Stimulated activated effector memory CD8-positive, alpha-beta T cell treated with anti-CD3 and anti-CD28 coated beads, Interleukin-12 subunit alpha, Interleukin-12 subunit beta, amount 100 ng/mL, for 72 hours (primary cell): ENCODE measurements around the gene MBL2.

ENCODE experiments used
- ATAC-seq: fragments of 150-1000 bp; cut with Tn5 transposase; 2 replicates; pipeline ENCODE4 v1.10.0; 2021
- DNase-seq, 2 donors: peaks; one replicate each; pipeline ENCODE4 v3.0.0; 2021 to 2022; ENCODE audit warnings: low spot score in 2 of 2
- H3K27ac Mint-ChIP-seq: one replicate; pipeline ENCODE4 v1.8.0; 2022; ENCODE audit warnings: mild to moderate bottlenecking, mixed read lengths
- H3K36me3 Mint-ChIP-seq: one replicate; pipeline ENCODE4 v1.8.0; 2022; ENCODE audit warnings: mild to moderate bottlenecking, mixed read lengths
- H3K4me1 Mint-ChIP-seq: one replicate; pipeline ENCODE4 v1.8.0; 2022; ENCODE audit warnings: mixed read lengths
- H3K4me3 Mint-ChIP-seq: one replicate; pipeline ENCODE4 v1.8.0; 2022; ENCODE audit warnings: mild to moderate bottlenecking, mixed read lengths
- H3K9me3 Mint-ChIP-seq: one replicate; pipeline ENCODE4 v1.8.0; 2022; ENCODE audit warnings: mixed read lengths

The MBL2 gene

DNA sequence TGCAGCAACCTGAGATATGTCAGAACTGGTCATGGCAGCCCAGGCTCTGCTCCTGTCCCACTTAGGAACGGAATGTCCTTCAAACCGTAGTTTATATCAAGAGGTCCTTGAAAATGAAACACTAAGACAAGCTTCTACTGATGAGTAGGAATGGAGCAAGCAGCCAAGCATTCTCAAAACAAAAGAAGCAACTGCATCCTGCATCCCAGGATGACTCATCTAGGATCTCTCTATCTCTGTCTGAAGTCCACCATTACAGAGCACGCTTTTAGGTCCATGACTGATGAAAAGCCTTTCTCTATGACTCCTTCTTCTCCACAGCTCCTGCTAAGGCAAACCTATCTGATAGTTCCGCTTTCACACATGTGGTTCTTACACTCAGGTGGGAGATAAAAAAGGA lies 16.3 kb downstream of the MBL2 start:
- no peaks in the 10 kb centered on the region for H3K36me3 Mint-ChIP-seq
- peaks cover 13% of the 10 kb centered on the region for H3K9me3 Mint-ChIP-seq
- H3K4me3 Mint-ChIP-seq = no peak overlapping the region
- ATAC-seq = no peak
- H3K27ac Mint-ChIP-seq = no peak overlapping the region
- DNase-seq = no peak
- H3K4me1 Mint-ChIP-seq = no peaks in the 10 kb centered on the region

DNA sequence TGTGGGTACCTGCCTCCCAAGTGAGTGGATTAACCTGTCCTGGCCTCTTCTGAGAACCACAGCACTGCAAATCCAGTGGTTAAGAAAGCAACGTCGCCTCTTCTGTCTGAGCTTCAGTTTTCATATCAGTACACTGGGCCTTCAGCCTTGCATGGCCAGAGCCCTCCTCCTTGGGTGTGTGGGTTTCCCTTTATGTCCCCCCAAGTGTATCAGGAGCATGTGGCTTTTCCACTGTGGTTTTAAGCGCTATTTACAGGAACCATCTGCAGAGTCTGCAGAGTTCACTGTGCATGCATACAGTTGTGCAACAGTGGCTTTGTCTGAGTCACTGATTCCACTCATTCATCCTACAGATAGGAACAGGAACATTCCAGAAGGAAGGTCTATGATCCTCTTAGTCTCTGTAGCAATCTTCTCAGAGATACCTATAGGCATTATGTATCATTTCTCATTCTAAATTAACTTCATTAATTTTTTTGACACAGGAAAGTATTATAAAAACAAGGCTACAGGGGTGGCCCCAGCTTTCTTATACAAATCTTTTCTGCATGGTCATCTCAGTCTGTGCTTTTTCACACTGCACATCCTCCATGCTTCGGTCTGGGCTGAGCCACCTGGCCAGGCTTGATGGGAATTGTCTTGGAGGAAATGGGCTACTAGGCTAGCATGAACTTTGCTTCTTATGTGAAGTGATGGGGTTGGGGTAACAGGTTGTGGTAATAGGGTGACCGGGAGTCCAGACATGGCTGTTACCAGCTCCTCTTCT lies 17.1 kb downstream of the MBL2 start:
- no peak overlapping the region for H3K4me3 Mint-ChIP-seq
- no peaks in the 10 kb centered on the region for H3K4me1 Mint-ChIP-seq
- H3K27ac Mint-ChIP-seq = no peak overlapping the region
- no peaks in the 10 kb centered on the region for H3K36me3 Mint-ChIP-seq
- ATAC-seq (no peak), DNase-seq (no peak)
- peaks cover 11% of the 10 kb centered on the region for H3K9me3 Mint-ChIP-seq

DNA sequence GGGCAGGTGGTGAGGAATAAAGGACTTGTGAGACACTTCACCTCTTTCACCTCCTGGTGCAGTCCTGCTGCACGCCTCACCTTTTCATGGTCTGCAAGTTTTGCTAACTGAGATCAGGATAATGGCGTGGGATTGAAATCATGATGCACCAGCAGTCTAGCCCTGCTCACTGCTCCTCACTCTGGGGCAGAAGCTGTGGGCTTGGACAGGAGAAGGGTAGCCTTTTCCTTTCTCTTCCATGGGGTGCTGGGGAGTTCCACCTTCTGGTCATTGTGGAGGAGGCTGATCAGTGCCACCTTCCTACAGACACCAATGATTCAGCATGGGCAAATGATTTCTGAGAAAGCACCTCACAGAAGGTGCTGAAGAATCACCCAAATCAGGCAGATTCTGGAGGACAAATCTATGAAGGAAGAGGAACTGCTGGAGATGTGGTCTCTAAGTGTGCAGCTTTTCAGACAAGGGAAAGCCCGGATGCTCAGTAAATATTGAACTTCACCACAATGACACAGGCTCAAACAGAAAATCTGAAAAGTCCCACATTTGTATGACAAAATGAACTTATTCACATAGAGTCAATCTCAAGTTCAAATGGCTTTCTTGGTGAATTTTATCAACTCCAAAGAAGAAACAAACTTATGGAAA lies 19.7 kb downstream of the MBL2 start:
- Mint-ChIP-seq H3K36me3 (no peaks in the 10 kb centered on the region), H3K27ac (no peak overlapping the region), H3K4me3 (no peak overlapping the region), H3K4me1 (no peaks in the 10 kb centered on the region), H3K9me3 (peaks cover 24% of the 10 kb centered on the region)
- DNase-seq (no peak), ATAC-seq (no peak)

DNA sequence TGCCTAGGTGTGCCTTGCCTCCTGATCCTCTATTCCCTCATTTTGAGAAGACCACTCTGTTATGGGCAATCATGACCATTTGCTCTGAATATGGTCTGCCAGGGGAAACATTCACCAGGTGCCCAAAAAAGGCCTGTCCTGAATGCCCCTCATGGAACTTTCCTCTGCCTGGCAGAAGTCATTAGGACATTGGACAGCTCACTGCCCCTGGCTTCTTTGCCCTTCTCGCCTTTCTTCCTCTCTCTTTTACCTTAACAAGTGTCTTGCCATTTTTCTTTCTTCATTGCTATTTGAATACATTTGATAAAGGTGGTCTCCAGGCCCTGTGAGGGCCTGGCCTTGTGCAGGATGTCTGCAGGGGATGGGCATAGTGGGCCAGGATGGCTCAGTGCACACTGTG lies 20.3 kb downstream of the MBL2 start:
- no peak overlapping the region for H3K4me3 Mint-ChIP-seq
- ATAC-seq (no peak), DNase-seq (no peak)
- H3K27ac Mint-ChIP-seq = no peak overlapping the region
- H3K4me1 Mint-ChIP-seq = no peaks in the 10 kb centered on the region
- H3K36me3 Mint-ChIP-seq = no peaks in the 10 kb centered on the region
- peaks cover 22% of the 10 kb centered on the region for H3K9me3 Mint-ChIP-seq

DNA sequence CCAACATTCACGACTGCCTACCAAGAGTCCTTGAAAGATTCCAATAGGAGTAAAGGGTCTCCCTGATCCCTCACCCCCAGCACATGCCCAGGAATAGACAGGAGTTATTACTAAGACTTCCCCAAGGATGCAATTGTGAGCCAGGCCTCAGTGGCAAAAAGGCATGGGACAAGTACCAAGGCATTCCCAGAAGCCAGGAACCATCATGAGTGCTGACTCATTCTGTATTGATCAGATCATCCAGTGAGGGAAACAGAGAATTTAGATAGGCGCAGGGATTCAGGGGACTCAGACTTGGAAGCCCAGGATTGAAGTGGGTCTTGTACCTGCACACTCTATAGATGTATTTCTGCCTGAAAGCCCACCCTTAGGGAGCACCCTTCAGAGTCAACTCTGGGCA lies 21.2 kb downstream of the MBL2 start:
- Mint-ChIP-seq H3K27ac (no peak overlapping the region), H3K9me3 (peaks cover 20% of the 10 kb centered on the region), H3K4me1 (no peaks in the 10 kb centered on the region), H3K36me3 (no peaks in the 10 kb centered on the region), H3K4me3 (no peak overlapping the region)
- ATAC-seq = no peak
- no peak for DNase-seq

DNA sequence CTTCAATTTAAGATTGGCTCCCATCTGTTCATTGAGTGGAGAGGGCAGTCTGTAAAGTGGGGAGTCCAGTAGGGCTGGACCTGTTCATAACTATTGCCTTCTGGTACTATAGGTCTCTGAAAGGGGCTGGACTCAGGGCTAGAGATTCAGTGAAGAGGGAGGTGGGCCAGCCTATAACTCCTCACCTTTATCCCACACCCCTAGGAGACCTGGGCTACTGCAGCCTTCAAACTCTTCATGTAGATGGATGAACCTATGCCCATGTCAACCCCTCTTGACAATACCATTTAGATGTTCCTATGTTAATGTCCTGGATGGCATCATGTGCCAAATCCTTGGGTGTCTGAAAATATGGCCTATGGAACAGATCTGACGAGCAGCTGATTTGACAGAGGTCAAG lies 22.0 kb downstream of the MBL2 start:
- H3K4me1 Mint-ChIP-seq = no peaks in the 10 kb centered on the region
- no peak overlapping the region for H3K4me3 Mint-ChIP-seq
- H3K36me3 Mint-ChIP-seq = no peaks in the 10 kb centered on the region
- H3K27ac Mint-ChIP-seq = no peak overlapping the region
- ATAC-seq (no peak), DNase-seq (no peak)
- H3K9me3 Mint-ChIP-seq = peaks cover 23% of the 10 kb centered on the region

DNA sequence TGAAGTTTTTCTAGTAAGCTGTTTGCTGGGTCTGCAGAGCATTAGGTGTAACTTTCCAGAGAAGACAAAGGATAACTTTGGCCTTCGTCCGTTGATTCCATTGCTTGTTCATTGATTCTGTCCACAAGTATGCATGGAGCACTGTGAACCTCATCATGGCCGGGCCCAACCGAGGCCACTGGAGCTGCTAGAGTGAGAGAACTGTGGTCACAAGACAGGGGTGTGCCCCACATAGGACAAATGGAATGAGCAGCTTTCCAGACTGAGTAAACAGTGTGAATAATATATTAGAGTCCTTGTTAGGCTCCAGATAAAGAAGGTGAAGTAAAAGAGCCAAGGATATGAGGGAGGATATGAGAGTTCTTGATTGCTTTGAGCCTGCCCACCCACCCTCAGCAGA lies 24.9 kb downstream of the MBL2 start:
- no peaks in the 10 kb centered on the region for H3K36me3 Mint-ChIP-seq
- no peak overlapping the region for H3K4me3 Mint-ChIP-seq
- H3K9me3 Mint-ChIP-seq = peaks cover 23% of the 10 kb centered on the region
- H3K27ac Mint-ChIP-seq = no peak overlapping the region
- ATAC-seq (no peak), DNase-seq (no peak)
- no peaks in the 10 kb centered on the region for H3K4me1 Mint-ChIP-seq

DNA sequence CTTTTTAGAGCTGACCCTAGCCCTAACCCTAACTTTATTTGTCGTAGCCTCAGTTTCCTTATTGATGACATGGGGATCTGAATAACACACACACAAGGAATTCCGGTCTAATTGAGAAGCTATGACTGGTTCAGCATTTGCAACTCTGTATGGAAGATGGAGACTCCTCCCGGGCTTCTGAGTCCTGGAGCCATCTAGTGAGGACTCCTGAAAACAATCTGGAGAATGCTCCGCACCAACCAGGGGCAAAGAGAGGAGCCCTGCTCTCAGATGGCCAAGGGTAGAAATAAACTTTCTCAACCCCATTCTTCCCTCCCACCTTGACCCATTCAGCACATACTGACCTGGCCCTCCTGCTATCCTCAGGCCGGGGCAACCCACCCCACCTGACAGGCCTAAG lies 26.4 kb downstream of the MBL2 start:
- Mint-ChIP-seq H3K4me3 (no peak overlapping the region), H3K9me3 (peaks cover 19% of the 10 kb centered on the region), H3K27ac (no peak overlapping the region), H3K4me1 (no peaks in the 10 kb centered on the region), H3K36me3 (no peaks in the 10 kb centered on the region)
- no peak for ATAC-seq
- DNase-seq = no peak

DNA sequence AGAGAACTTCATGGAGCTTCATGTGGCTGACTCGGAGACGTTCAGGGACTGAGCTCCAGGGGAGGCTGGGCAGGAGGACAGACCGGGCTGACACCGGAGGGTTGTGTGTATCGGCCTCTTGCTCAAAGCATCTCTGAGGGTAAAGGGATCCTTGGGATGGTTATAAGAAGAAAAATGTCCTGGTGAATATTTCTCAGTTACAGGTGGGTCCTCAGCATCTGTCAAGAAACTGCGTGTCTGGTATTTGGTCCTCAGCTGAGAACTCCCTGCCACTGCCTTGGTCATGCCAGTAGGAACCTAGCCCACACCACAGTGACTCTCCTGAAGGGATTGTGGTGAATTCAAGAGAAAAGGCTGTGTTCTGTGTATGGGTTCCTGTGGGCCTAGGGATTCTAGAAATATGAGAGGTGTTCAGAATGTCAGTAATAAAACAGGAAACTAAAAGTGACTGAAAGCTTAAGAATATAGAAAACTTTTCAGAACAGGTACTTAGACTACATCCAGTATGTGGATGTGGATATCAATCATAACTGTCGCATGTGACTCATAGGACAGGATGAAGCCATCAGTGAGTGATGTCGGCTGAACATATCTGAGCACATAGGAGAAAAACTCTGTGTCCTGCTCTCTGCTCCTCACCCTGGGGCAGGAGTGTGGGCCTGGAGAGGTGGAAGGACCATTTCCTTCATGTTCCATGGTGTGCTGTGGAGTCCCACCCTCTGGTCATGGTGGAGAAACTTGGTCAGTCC lies 28.4 kb downstream of the MBL2 start:
- no peaks in the 10 kb centered on the region for H3K36me3 Mint-ChIP-seq
- no peaks in the 10 kb centered on the region for H3K4me1 Mint-ChIP-seq
- DNase-seq (no peak), ATAC-seq (no peak)
- peaks cover 16% of the 10 kb centered on the region for H3K9me3 Mint-ChIP-seq
- no peak overlapping the region for H3K27ac Mint-ChIP-seq
- H3K4me3 Mint-ChIP-seq = no peak overlapping the region

DNA sequence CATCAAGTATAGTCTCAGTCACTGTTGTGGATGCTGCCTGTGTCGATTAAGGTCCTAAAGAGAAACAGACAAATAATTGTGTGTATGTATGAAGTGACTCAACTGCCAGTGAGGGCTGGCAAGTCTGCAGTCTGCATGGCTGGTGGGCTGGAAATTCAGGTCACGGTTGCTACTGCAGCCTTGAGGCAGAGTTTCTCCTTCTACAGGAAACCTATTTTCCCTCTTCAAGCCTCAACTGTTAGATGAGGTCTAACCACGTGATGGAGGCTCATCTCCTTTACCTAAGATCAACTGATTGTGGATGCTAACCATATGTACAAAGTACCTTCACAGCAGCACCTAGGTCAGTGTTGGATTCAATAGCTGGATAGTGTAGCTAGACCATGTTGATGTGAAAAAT lies 29.9 kb downstream of the MBL2 start:
- ATAC-seq (no peak), DNase-seq (no peak)
- Mint-ChIP-seq H3K4me3 (no peak overlapping the region), H3K9me3 (peaks cover 11% of the 10 kb centered on the region), H3K4me1 (no peaks in the 10 kb centered on the region), H3K27ac (no peak overlapping the region), H3K36me3 (no peaks in the 10 kb centered on the region)

DNA sequence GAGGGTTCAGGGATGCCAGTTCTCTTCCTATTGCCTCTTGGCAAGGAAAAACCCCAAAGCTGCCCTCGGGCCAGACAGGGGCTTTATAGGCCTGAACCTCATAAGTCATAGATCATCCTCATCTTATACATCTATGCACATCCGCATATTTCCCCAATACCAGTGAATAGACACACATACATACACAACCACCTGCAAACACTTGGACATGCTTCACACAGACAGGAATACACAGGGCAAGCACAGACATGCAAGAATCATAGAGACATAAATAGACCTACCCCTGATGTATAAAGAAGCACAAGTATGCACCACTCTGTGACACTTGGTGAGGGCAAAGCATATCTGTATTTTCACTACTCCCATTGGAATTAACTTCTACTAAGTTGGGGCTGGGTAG lies 30.7 kb downstream of the MBL2 start:
- H3K4me1 Mint-ChIP-seq = no peaks in the 10 kb centered on the region
- H3K27ac Mint-ChIP-seq = no peak overlapping the region
- peaks cover 9% of the 10 kb centered on the region for H3K9me3 Mint-ChIP-seq
- ATAC-seq (no peak), DNase-seq (no peak)
- no peak overlapping the region for H3K4me3 Mint-ChIP-seq
- H3K36me3 Mint-ChIP-seq = no peaks in the 10 kb centered on the region

DNA sequence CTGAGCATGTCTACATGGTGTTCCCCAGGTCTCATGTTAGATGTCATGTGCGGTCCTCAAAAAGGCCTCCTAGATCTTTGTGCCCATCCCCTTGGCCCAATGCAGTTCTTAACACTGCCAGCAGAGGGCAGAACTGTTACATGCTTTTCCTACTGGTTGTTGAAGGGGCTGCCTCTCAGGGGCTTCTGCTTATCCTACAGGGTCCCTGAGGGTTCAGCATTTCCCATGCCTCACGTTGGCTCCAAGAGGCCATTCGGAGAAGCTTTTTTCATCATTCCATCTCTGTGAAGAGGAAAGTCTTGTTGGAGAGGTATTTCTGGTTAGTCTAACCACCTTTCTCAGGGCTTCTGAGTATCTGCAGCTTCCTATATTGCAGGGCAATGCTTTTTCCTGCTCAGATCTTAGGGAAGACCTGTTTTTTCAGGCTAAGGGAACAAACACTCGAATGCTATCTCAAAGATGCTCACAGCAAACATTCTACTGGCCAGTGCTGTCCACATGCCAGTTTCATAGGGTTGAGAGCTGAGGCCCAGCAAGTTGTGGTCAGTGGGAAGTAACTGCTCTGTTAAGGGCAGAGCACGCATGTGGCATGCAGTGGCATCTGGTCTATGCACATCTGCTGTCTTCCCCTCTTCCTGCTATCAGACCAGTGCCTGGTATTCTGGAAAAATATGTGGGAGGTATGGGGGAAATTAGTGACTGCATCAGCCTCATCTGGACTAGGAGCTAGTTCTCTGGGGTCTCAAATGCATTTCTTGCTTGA lies 31.5 kb downstream of the MBL2 start:
- H3K4me1 Mint-ChIP-seq = no peaks in the 10 kb centered on the region
- H3K27ac Mint-ChIP-seq = no peak overlapping the region
- peak in 1 of 2 donors; percentile 51 for DNase-seq
- no peak overlapping the region for H3K4me3 Mint-ChIP-seq
- peaks cover 6% of the 10 kb centered on the region for H3K9me3 Mint-ChIP-seq
- peak; percentile 21 for ATAC-seq
- H3K36me3 Mint-ChIP-seq = no peaks in the 10 kb centered on the region

DNA sequence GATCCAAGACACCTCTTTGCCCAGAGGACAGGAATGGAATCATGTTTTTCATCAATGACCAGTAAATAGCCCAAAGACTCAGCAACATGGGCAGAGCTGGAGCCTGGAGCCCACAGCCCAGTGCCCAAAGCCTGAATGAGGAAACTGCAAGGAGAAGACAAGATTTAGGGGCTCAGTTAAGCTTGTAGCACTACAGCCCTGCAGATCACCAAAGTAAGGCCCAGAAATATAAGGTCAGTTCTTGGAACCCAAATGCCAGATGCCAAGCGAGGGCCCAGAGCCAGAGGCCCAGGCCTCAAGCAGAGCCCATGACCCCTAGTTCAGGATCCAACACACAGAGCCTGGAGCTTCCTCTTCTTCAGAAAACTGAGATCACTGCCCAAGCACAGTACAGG lies 32.4 kb downstream of the MBL2 start:
- Mint-ChIP-seq H3K4me1 (no peaks in the 10 kb centered on the region), H3K4me3 (no peak overlapping the region), H3K27ac (no peak overlapping the region), H3K36me3 (no peaks in the 10 kb centered on the region), H3K9me3 (peaks cover 4% of the 10 kb centered on the region)
- no peak for ATAC-seq
- DNase-seq = no peak

DNA sequence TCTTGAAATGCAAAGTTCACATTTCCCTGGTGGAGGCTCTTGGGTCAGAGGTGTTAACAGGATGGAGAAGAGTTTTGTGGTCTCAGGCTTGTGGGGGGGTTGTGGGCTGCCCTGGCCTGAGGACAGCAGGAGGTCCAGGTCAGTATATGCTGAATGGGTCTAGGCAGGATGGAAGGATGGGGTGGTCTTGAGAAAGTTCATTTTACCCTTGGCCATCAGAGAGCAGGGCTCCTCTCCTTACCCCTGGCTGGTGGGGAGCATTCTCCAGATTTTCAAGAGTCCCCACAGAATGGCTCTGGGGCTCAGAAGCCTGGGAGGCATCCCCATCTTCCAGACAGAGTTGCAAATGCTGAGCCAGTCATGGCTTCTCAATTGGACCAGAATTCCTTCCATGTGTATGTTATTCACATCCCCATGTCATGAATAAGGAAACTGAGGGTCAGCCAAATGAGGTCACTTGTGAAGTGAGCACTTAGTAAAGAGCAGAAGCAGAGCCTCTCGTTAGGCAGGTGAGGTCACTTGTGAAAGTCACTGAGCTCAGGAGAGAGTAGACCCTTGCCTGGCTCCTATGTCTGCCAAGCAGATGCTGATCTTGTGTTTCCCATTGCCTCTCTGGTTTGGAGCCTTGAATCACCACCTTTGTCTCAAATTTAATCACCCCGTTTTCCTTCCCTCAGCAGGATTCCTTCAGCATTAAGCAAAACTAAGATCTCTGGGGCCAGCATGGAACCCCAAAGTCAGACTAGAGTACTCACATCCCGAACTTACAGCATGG lies 33.0 kb downstream of the MBL2 start:
- H3K4me1 Mint-ChIP-seq = no peaks in the 10 kb centered on the region
- no peaks in the 10 kb centered on the region for H3K36me3 Mint-ChIP-seq

DNA sequence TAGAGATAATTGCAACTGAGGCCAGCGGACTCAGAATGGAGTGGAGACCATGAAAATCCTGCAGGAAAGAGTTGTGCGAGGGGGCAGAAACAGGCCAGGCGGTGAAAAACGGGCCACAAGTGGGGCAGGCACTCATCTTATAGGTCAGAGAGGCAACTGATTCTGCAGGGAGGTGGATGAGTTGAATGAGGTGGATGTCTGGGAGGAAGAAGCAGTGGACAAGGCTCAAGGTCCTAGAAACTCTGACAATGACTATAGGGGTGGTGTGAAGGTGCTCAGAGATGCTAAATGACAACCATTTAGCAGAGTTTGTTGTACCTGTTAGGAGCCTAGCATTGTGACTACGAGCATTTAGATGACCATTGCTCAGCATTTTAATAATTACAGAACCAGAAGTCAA lies 33.6 kb downstream of the MBL2 start:
- H3K36me3 Mint-ChIP-seq = no peaks in the 10 kb centered on the region
- H3K4me1 Mint-ChIP-seq = no peaks in the 10 kb centered on the region
- H3K4me3 Mint-ChIP-seq = no peak overlapping the region
- DNase-seq (no peak), ATAC-seq (no peak)
- H3K9me3 Mint-ChIP-seq = peaks cover 7% of the 10 kb centered on the region
- H3K27ac Mint-ChIP-seq = no peak overlapping the region

More for the DNA sequence above, 33.0 kb downstream of the MBL2 start:
- DNase-seq (no peak), ATAC-seq (no peak)
- no peak overlapping the region for H3K27ac Mint-ChIP-seq
- H3K9me3 Mint-ChIP-seq = peaks cover 7% of the 10 kb centered on the region
- no peak overlapping the region for H3K4me3 Mint-ChIP-seq
